ENCODE results near the gene IFITM10. TPM values are rescaled to one million over a fixed set of nuclear protein-coding genes. Genes with fewer than 3 reads are reported as not detected.

The IFITM10 gene
- 3.4 and 7.4 TPM in 2 replicates for total RNA-seq (ENCODE audit: low replicate concordance)
- long read RNA-seq = 0 reads

DNA sequence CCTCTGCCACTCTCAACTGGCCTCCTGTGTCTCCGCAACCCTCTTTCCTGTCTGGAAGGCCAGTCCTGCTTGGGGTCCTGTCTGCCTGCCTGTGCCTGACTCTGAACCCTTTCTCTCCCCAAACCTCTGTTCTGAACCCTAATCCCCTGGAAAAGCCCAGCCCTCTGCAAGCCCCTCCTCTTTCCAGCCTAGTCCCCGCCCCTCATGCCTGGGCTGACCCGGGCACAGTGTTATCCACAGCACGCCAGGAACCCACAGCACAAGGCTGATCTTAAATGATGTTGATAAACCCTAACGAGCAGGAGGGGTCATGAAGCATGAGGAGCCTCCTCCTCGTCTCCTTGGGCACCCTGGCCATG, at the start of gene IFITM10:
Gene IFITM10, minus strand, starts transcription at position 115 of the 359 bp plus-strand sequence. CDS start 153 bp downstream, outside the sequence.
- H3K9me3 Mint-ChIP-seq = no peaks in the 10 kb centered on the region
- no peak for DNase-seq (ENCODE audit: extremely low spot score, unreplicated experiment)
- H3K36me3 Mint-ChIP-seq = no peaks in the 10 kb centered on the region
- peaks cover 33% of the 10 kb centered on the region for H3K27me3 Mint-ChIP-seq
- peaks cover 12% of the 10 kb centered on the region for H3K4me1 Mint-ChIP-seq (ENCODE audit: unreplicated experiment)
- H3K27ac Mint-ChIP-seq = peak within 1 kb of the TSS; percentile 81
- peak within 1 kb of the TSS; percentile 82 for H3K4me3 Mint-ChIP-seq
- TF ChIP-seq, protein P1, sequence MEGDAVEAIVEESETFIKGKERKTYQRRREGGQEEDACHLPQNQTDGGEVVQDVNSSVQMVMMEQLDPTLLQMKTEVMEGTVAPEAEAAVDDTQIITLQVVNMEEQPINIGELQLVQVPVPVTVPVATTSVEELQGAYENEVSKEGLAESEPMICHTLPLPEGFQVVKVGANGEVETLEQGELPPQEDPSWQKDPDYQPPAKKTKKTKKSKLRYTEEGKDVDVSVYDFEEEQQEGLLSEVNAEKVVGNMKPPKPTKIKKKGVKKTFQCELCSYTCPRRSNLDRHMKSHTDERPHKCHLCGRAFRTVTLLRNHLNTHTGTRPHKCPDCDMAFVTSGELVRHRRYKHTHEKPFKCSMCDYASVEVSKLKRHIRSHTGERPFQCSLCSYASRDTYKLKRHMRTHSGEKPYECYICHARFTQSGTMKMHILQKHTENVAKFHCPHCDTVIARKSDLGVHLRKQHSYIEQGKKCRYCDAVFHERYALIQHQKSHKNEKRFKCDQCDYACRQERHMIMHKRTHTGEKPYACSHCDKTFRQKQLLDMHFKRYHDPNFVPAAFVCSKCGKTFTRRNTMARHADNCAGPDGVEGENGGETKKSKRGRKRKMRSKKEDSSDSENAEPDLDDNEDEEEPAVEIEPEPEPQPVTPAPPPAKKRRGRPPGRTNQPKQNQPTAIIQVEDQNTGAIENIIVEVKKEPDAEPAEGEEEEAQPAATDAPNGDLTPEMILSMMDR (conservative IDR thresholded peaks at IDR 0.05) = no peak

DNA sequence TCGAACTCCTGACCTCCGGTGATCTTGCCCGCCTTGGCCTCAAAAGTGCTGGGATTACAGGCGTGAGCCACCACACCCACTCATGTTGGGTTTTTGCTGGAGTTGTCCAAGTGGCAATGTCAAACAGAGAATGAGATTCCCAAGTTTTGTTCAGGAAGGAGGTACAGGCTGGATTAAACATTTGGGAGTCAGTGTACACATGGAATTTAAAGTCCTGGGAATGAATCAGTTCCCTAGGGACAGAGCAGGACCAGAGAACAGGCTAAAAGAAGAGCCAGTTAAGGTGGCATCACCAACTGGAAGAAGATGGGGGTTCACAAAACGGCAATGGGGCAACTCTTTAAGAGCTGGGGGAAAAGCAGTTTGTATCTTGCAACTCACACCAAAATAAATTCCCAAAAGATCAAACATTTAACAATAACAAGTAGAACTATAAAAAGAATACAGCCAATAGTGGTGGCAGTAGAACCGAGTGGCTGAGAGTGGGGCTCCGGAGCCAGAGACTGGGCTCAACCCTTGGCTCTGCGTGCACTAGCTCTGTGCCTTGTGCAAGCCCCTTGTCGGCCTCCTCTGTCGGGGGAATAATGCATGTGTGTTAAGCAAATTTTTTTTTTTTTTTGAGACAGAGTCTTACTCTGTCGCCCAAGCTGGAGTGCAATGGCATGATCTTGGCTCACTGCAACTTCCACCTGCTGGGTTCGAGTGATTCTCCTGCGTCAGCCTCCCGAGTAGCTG, 47.2 kb upstream of the IFITM10 start:
- no peak overlapping the region for H3K27ac Mint-ChIP-seq
- DNase-seq (ENCODE audit: extremely low spot score, unreplicated experiment) = no peak
- H3K27me3 Mint-ChIP-seq = peaks cover 32% of the 10 kb centered on the region
- no peaks in the 10 kb centered on the region for H3K36me3 Mint-ChIP-seq
- H3K9me3 Mint-ChIP-seq = no peaks in the 10 kb centered on the region
- TF ChIP-seq, protein P1 (conservative IDR thresholded peaks at IDR 0.05) = no peak
- H3K4me3 Mint-ChIP-seq = no peak overlapping the region
- H3K4me1 Mint-ChIP-seq (ENCODE audit: unreplicated experiment) = peaks cover 8% of the 10 kb centered on the region

- peaks cover 8% of the 10 kb centered on the region for H3K4me1 Mint-ChIP-seq (ENCODE audit: unreplicated experiment)
- TF ChIP-seq, protein P1 (conservative IDR thresholded peaks at IDR 0.05) = no peak
- peak overlapping the region; percentile 10 for H3K4me3 Mint-ChIP-seq
- no peaks in the 10 kb centered on the region for H3K36me3 Mint-ChIP-seq
- peaks cover 39% of the 10 kb centered on the region for H3K27me3 Mint-ChIP-seq
- no peak for DNase-seq (ENCODE audit: extremely low spot score, unreplicated experiment)
- H3K9me3 Mint-ChIP-seq = no peaks in the 10 kb centered on the region
- H3K27ac Mint-ChIP-seq = peak overlapping the region; percentile 86
Observed at GRCh38 chr11:1796413-1797011, 46.1 kb upstream of the IFITM10 start.

- Mint-ChIP-seq H3K36me3 (no peaks in the 10 kb centered on the region), H3K9me3 (no peaks in the 10 kb centered on the region), H3K27me3 (peaks cover 36% of the 10 kb centered on the region), H3K4me1 (ENCODE audit: unreplicated experiment) (peaks cover 8% of the 10 kb centered on the region), H3K27ac (no peak overlapping the region), H3K4me3 (no peak overlapping the region)
- TF ChIP-seq, protein P1 (conservative IDR thresholded peaks at IDR 0.05) = no peak
- DNase-seq (ENCODE audit: extremely low spot score, unreplicated experiment) = no peak
Observed at GRCh38 chr11:1793081-1793480, 42.7 kb upstream of the IFITM10 start.

GRCh38 chr11:1792461-1792860, 42.1 kb upstream of the IFITM10 start:
- Mint-ChIP-seq H3K27me3 (peaks cover 36% of the 10 kb centered on the region), H3K36me3 (no peaks in the 10 kb centered on the region), H3K4me3 (no peak overlapping the region), H3K9me3 (no peaks in the 10 kb centered on the region), H3K27ac (no peak overlapping the region), H3K4me1 (ENCODE audit: unreplicated experiment) (peaks cover 8% of the 10 kb centered on the region)
- no peak for DNase-seq (ENCODE audit: extremely low spot score, unreplicated experiment)
- TF ChIP-seq, protein P1 (conservative IDR thresholded peaks at IDR 0.05) = no peak
